ENCODE data around the gene CACNA1S. TPM values are rescaled to one million over a fixed set of nuclear protein-coding genes. Genes with fewer than 3 reads are reported as not detected.

Gene CACNA1S
- total and polyA plus RNA-seq, 2 of the 8 experiments (the other 6 are each of a cell fraction or from before 2014, with no cell fraction given) = 0.06 TPM; not detected in 1

GRCh38 chr1:201114245-201115131 is 2.3 kb upstream of the CACNA1S start:
- POLR2A ChIA-PET (ENCODE audit: partially characterized antibody) = interaction anchor here (1.1 to 3.1 kb wide), 4 partner anchors 29 to 105 kb away, joined by 3 to 15 read pairs (median 4); no protein-coding TSS in a partner anchor
- TF ChIP-seq YY1 (IDR thresholded peaks at IDR 0.05; ENCODE audit: low read depth, low read length) (peak; percentile 50; the same call in 1 of the 2 replicates), BACH1 (IDR thresholded peaks at IDR 0.05; ENCODE audit: low read length) (no peak), CTCF (IDR thresholded peaks at IDR 0.05; ENCODE audit: control extremely low read depth in 1 of 3, insufficient read depth in 1 of 3, low read depth in 1 of 3, low read length in 3 of 3) (peak; percentile 86 to 96 (median 95)), GABPA (IDR thresholded peaks at IDR 0.05; ENCODE audit: borderline replicate concordance, insufficient read depth, low read length) (peak; percentile 78; the same call in 1 of the 2 replicates), TAF7 (optimal IDR thresholded peaks at IDR 0.05; ENCODE audit: borderline replicate concordance, low read depth, low read length) (no peak), CEBPB (IDR thresholded peaks at IDR 0.05; ENCODE audit: low read depth, low read length) (no peak), PHF8 (conservative IDR thresholded peaks at IDR 0.05; ENCODE audit: low read depth, low read length) (no peak; the same call in 1 of the 2 replicates), ASH2L (IDR thresholded peaks at IDR 0.05; ENCODE audit: low read length) (peak; percentile 82)

More at GRCh38 chr1:201114245-201115131, 2.3 kb upstream of the CACNA1S start:
- H2BK12ac ChIP-seq (ENCODE audit: low read depth, low read length) = no peak overlapping the region; the same call in 1 of the 2 replicates
- peak overlapping the region; percentile 55 to 97 for H3K4me2 ChIP-seq (ENCODE audit: insufficient read depth in 1 of 2, low read depth in 2 of 2, low read length in 2 of 2)
- peak overlapping the region; percentile 71; the same call in 1 of the 2 replicates for H3K18ac ChIP-seq (ENCODE audit: extremely low read depth, low read length)
- H3K4ac ChIP-seq (replicated peaks; ENCODE audit: insufficient read length, low read depth, low read length) = no peak overlapping the region
- DNase-seq (ENCODE audit: low read depth in 1 of 2, low spot score in 2 of 2) (peak; percentile 90 to 91), FAIRE-seq (peak; percentile 76)
- no peaks in the 10 kb centered on the region; a peak in 1 of 4 replicates for H3K9me3 ChIP-seq (ENCODE audit: insufficient read depth in 2 of 2, low read depth in 1 of 2, low read length in 1 of 2)
- no peak overlapping the region for H2BK120ac ChIP-seq (replicated peaks; ENCODE audit: low read depth, low read length)
- 3% methylated on average over 61 of the region's 88 CpGs; no CpG with 5 or more reads in 1 of the 2 experiments for WGBS, 2 experiments (ENCODE audit: extremely low coverage in 1 of 2, insufficient coverage in 1 of 2, insufficient read length in 1 of 2, insufficient replicate concordance in 2 of 2, low coverage in 1 of 2, low lambda C conversion rate in 2 of 2, missing lambda C conversion rate in 1 of 2)
- peaks cover 9 to 27% (median 21%) of the 10 kb centered on the region in 4 experiments for H3K27me3 ChIP-seq (replicated peaks in 1 of 4; ENCODE audit: control insufficient read depth in 3 of 4, extremely low read depth in 1 of 4, insufficient read depth in 3 of 4, low read length in 3 of 4)
- no peak overlapping the region for H3K27ac ChIP-seq (ENCODE audit: low read depth, low read length)
- no peak overlapping the region for H2AK5ac ChIP-seq (ENCODE audit: low read depth, low read length)
- H3K4me3 ChIP-seq (ENCODE audit: extremely low read depth in 1 of 4, insufficient read depth in 2 of 4, low read depth in 3 of 4, low read length in 4 of 4) = peak overlapping the region; percentile 30 to 72 (median 50)
- no peaks in the 10 kb centered on the region for H4K20me1 ChIP-seq (replicated peaks in 1 of 2; ENCODE audit: control insufficient read depth in 1 of 2, insufficient read depth in 2 of 2, low read length in 2 of 2)
- no peak overlapping the region for H3K14ac ChIP-seq (ENCODE audit: insufficient read length)
- no peaks in the 10 kb centered on the region for H3K36me3 ChIP-seq (ENCODE audit: control insufficient read depth in 2 of 4, insufficient read depth in 4 of 4, low read length in 3 of 4)
- H3K79me2 ChIP-seq (ENCODE audit: control insufficient read depth in 1 of 2, insufficient read depth in 2 of 2, low read length in 2 of 2) = no peaks in the 10 kb centered on the region
- no peak overlapping the region for H4K5ac ChIP-seq (ENCODE audit: insufficient read length, low read depth, low read length)
- H2BK15ac ChIP-seq (ENCODE audit: low read length) = no peak overlapping the region
- H2AFZ ChIP-seq (ENCODE audit: low read length) = peak overlapping the region; percentile 54; the same call in 1 of the 2 replicates
- H3K23ac ChIP-seq (ENCODE audit: insufficient read length) = no peak overlapping the region
- no peak overlapping the region for H3K56ac ChIP-seq (replicated peaks; ENCODE audit: insufficient read length, low read depth, low read length)
- H4K8ac ChIP-seq (ENCODE audit: extremely low read depth, insufficient read depth, low read length) = peak overlapping the region; percentile 63
- H3K9ac ChIP-seq (replicated peaks in 1 of 4; ENCODE audit: extremely low read depth in 1 of 4, low read depth in 3 of 4, low read length in 3 of 4) = peak overlapping the region in 3 of 4 experiments; percentile 25 to 57 (median 40); a peak in 5 of 7 replicates
- peaks cover 7% of the 10 kb centered on the region; the same call in 1 of the 2 replicates for H3K23me2 ChIP-seq (ENCODE audit: low read depth, low read length)
- H3K4me1 ChIP-seq (replicated peaks in 1 of 4; ENCODE audit: control insufficient read depth in 3 of 4, insufficient read depth in 4 of 4, low read length in 3 of 4) = peaks cover 0 to 5% (median under 1%) of the 10 kb centered on the region in 4 experiments; a peak in 1 of 7 replicates
- H4K91ac ChIP-seq (replicated peaks; ENCODE audit: insufficient read length, low read length) = no peak overlapping the region
- H3K79me1 ChIP-seq (ENCODE audit: low read depth, low read length) = no peaks in the 10 kb centered on the region
- CTCF ChIA-PET (ENCODE audit: partially characterized antibody) = interaction anchor here (0.5 to 16.3 kb wide), 34 partner anchors 9 to 470 kb away, joined by 3 to 343 read pairs (median 4); no protein-coding TSS in a partner anchor
- no peak overlapping the region for H2BK20ac ChIP-seq (ENCODE audit: low read length)
- H2BK5ac ChIP-seq (ENCODE audit: low read depth, low read length) = no peak overlapping the region

Data from H1 (cell line).